Activated B cell treated with CpG ODN at 0.5 μM for 24 hours (primary cell): Measurements from ENCODE around the gene VTA1. TPM values are rescaled to one million over a fixed set of nuclear protein-coding genes. Genes with fewer than 3 reads are reported as not detected.

Experiments
- ATAC-seq: fragments of 200-7000 bp; cut with Tn5 transposase; one replicate; pipeline ENCODE4 v1.10.0; 2021; ENCODE audit warnings: low read depth, mild to moderate bottlenecking, moderate library complexity
- CTCF ChIA-PET: fragments of 350-600 bp; sonication (Branson Sonifier 250); formaldehyde crosslinking; loops from one replicate; lab custom pipeline; 2021; ENCODE audit warnings: antibody characterized with exemption; lab: Charles Lee
- POLR2A ChIA-PET: fragments of 350-600 bp; sonication (Branson Sonifier 250); formaldehyde crosslinking; loops from one replicate; lab custom pipeline; 2021; ENCODE audit warnings: antibody characterized with exemption; lab: Charles Lee
- DNase-seq: peaks from one replicate; pipeline ENCODE4 v3.0.0; 2022
- H3K27ac Mint-ChIP-seq: one replicate; pipeline ENCODE4 v1.8.0; 2020; ENCODE audit warnings: mixed read lengths
- H3K27me3 Mint-ChIP-seq: one replicate; pipeline ENCODE4 v1.8.0; 2021; ENCODE audit warnings: mixed read lengths
- H3K36me3 Mint-ChIP-seq: one replicate; pipeline ENCODE4 v1.8.0; 2021; ENCODE audit warnings: low read depth, mixed read lengths
- H3K4me1 Mint-ChIP-seq: one replicate; pipeline ENCODE4 v1.8.0; 2021; ENCODE audit warnings: mixed read lengths
- H3K4me3 Mint-ChIP-seq: one replicate; pipeline ENCODE4 v1.8.0; 2020; ENCODE audit warnings: mild to moderate bottlenecking, mixed read lengths
- H3K9me3 Mint-ChIP-seq: one replicate; pipeline ENCODE4 v1.8.0; 2020; ENCODE audit warnings: mixed read lengths
- intact Hi-C: fragments of 100-400 bp; cut with micrococcal nuclease; formaldehyde crosslinking; loops from one replicate; pipeline ENCODE4 v1.15.1; 2024
- total RNA-seq: library from RNA; stranded (reverse); gene quantifications from 2 replicates; pipeline ENCODE4 v1.2.3, GENCODE V29; 2022
- TF ChIP-seq, protein P1 (sequence below): fragments of 200-600 bp; IDR thresholded peaks from one replicate; pipeline ENCODE4 v1.8.0; 2022; ENCODE audit warnings: antibody characterized with exemption, mild to moderate bottlenecking

VTA1 gene
- total RNA-seq, 1 donor from 2014 or later = 30.3 TPM

DNA sequence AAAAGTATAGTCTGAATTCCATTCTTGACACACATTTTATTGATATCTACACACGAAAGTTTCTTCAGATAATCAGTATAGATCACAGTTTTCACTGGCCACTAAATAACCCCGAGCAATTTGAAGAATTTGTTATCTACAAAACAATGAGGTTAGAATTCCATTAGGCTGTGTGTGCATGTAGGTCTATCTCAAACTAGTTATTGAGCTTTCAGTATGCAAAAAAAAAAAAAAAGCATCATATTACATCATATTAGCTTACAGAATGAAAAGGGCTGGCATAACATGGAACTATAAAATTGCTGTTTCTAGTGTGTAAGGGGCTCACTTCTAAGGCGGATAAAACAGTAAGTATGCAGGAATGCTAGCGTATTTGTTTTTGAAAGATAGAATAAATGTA, 95.2 kb downstream of the VTA1 start:
- H3K27ac Mint-ChIP-seq = no peak overlapping the region
- H3K9me3 Mint-ChIP-seq = no peaks in the 10 kb centered on the region
- no peaks in the 10 kb centered on the region for H3K4me1 Mint-ChIP-seq
- POLR2A ChIA-PET = no interaction called here
- peaks cover 4% of the 10 kb centered on the region for H3K27me3 Mint-ChIP-seq
- TF ChIP-seq, protein P1, sequence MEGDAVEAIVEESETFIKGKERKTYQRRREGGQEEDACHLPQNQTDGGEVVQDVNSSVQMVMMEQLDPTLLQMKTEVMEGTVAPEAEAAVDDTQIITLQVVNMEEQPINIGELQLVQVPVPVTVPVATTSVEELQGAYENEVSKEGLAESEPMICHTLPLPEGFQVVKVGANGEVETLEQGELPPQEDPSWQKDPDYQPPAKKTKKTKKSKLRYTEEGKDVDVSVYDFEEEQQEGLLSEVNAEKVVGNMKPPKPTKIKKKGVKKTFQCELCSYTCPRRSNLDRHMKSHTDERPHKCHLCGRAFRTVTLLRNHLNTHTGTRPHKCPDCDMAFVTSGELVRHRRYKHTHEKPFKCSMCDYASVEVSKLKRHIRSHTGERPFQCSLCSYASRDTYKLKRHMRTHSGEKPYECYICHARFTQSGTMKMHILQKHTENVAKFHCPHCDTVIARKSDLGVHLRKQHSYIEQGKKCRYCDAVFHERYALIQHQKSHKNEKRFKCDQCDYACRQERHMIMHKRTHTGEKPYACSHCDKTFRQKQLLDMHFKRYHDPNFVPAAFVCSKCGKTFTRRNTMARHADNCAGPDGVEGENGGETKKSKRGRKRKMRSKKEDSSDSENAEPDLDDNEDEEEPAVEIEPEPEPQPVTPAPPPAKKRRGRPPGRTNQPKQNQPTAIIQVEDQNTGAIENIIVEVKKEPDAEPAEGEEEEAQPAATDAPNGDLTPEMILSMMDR = no peak
- H3K4me3 Mint-ChIP-seq = no peak overlapping the region
- H3K36me3 Mint-ChIP-seq = no peaks in the 10 kb centered on the region
- ATAC-seq (no peak), DNase-seq (no peak)
- CTCF ChIA-PET = no interaction called here
- intact Hi-C loops = no loop called here

DNA sequence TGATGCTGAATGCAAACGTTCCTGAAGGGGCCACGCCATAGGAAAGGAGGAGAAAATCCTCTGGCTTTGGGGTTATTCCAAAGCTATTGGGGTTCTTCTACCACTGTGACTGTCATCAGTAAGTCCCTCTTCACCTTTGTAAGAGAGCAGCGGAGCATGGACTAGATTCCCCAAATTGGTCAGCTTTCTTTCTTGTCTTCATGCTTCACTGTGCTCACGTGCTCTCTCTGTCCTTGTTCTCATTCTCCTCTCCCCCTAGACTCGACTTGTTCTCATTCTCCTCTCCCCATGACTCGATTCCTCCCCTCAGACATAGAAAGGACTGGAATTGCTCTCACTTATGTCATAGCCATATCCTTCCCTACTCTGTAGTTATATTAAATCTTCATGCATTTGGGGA, 99.9 kb downstream of the VTA1 start:
- intact Hi-C loops = no loop called here
- POLR2A ChIA-PET = no interaction called here
- Mint-ChIP-seq H3K27me3 (peaks cover 7% of the 10 kb centered on the region), H3K27ac (no peak overlapping the region), H3K4me1 (no peaks in the 10 kb centered on the region), H3K4me3 (no peak overlapping the region), H3K36me3 (no peaks in the 10 kb centered on the region), H3K9me3 (no peaks in the 10 kb centered on the region)
- TF ChIP-seq, protein P1 = no peak
- DNase-seq = no peak
- ATAC-seq = no peak
- CTCF ChIA-PET = no interaction called here

DNA sequence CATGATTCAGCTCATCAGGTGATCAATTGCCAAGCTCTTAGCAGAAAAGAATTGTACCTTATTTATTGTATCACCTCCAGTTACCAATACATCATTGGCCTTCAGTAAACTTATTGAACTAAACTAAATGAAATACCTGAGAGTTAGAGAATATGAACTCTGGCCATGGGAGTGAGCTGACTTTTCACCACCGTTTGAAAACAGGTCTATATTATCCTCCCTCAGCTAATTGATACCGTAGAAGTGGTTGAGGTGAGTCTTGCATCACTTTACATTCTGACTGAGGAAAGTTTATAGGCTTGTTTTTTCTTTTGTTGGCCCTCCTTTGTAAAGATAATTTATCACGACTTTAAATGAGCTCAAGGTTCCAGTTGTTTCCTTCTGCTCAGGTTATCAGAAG, 102.2 kb downstream of the VTA1 start:
- ChIA-PET CTCF (no interaction called here), POLR2A (no interaction called here)
- H3K4me3 Mint-ChIP-seq = no peak overlapping the region
- H3K9me3 Mint-ChIP-seq = no peaks in the 10 kb centered on the region
- no peak overlapping the region for H3K27ac Mint-ChIP-seq
- TF ChIP-seq, protein P1 = no peak
- ATAC-seq (no peak), DNase-seq (no peak)
- H3K4me1 Mint-ChIP-seq = no peaks in the 10 kb centered on the region
- no peaks in the 10 kb centered on the region for H3K36me3 Mint-ChIP-seq
- peaks cover 7% of the 10 kb centered on the region for H3K27me3 Mint-ChIP-seq
- intact Hi-C loops = no loop called here

DNA sequence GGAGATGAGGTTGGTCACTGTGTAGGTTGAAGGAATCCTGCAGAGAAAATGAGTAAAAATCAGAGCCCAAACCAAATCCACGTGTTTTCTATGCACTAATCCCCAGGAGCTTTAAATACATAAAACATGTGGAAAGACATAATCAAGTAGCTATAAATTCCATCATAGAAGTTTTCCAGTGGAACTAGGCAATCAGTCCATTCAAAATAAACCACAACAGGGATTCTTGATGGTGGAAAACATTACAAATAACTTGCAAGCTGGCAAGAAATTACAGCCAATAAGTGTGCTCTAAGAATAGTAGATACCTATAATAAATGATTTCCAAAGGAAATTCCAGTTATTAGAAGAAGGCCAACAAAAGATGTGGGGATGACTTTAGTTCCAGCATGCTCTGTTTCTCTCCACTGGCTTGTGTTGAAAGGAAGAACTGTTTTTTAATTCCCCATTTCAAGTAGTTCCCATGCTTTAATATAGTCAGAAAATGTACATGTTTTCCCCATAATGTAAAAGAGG, 104.9 kb downstream of the VTA1 start:
- Mint-ChIP-seq H3K4me1 (no peaks in the 10 kb centered on the region), H3K36me3 (no peaks in the 10 kb centered on the region), H3K4me3 (no peak overlapping the region), H3K9me3 (no peaks in the 10 kb centered on the region), H3K27ac (no peak overlapping the region), H3K27me3 (peaks cover 4% of the 10 kb centered on the region)
- TF ChIP-seq, protein P1 = no peak
- ATAC-seq (no peak), DNase-seq (no peak)
- intact Hi-C loops = no loop called here
- POLR2A ChIA-PET = no interaction called here
- CTCF ChIA-PET = no interaction called here

DNA sequence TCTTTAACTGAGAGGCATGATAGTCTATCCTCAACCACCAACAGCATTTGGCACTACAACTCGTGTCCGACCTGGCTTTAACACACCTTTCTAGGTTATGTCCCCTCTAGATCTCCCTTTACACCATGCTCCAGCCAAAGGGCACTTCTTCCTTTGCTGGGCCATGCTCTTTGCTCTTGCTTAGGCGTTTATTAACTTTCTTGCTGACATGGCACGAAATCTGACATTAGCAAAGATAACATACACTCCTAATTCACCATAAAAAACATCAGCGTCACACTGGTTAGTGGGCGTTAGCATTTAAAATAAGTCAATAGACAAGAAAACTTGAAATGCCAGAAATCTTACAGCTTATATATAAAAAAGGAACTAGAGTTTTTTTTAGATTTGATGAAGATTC, 107.5 kb downstream of the VTA1 start:
- Mint-ChIP-seq H3K27ac (no peak overlapping the region), H3K36me3 (no peaks in the 10 kb centered on the region), H3K4me3 (no peak overlapping the region), H3K4me1 (no peaks in the 10 kb centered on the region), H3K9me3 (no peaks in the 10 kb centered on the region), H3K27me3 (peaks cover 4% of the 10 kb centered on the region)
- TF ChIP-seq, protein P1 = no peak
- intact Hi-C loops = no loop called here
- ATAC-seq = no peak
- no peak for DNase-seq
- ChIA-PET POLR2A (no interaction called here), CTCF (no interaction called here)
